Keratinocyte (primary cell): ENCODE measurements around the gene OR6J1.
"Not testable (repeated sequence)": the region's sequence is repeated elsewhere in the genome, so short reads cannot be mapped to it uniquely, and the experiment has no call there.

Experiments used
- CTCF ChIP-seq, 3 experiments: IDR thresholded peaks in 1 of 3; conservative IDR thresholded peaks in 1 of 3; optimal IDR thresholded peaks in 1 of 3; 2 replicates in 2 of 3; 3 replicates in 1 of 3; pipeline versions ENCODE3 to v1.5.1; 2011; ENCODE audit warnings: low read length in 3 of 3, mild to moderate bottlenecking in 3 of 3, moderate library complexity in 2 of 3, control low read depth in 1 of 3, inconsistent platforms in 1 of 3; ENCODE audit not compliant: insufficient read depth in 2 of 3; ENCODE audit errors: extremely low read depth in 1 of 3
- EZH2 ChIP-seq: IDR thresholded peaks from one replicate; pipeline ENCODE4 v1.6.1; 2012; ENCODE audit warnings: inconsistent platforms, mild to moderate bottlenecking, low read length, moderate library complexity

- not testable (repeated sequence) for TF ChIP-seq CTCF (optimal IDR thresholded peaks at IDR 0.05 in 1 of 3, IDR thresholded peaks at IDR 0.05 in 1 of 3, conservative IDR thresholded peaks at IDR 0.05 in 1 of 3; ENCODE audit: extremely low read depth in 1 of 3, insufficient read depth in 2 of 3, low read length in 3 of 3); EZH2
Measured at GRCh38 chr14:22635980-22636379, 8.2 kb downstream of the OR6J1 start.
